GM18505 (cell line): Measurements from ENCODE around the gene DRGX.
A peak's percentile ranks its signal among the peaks of the same experiment; 100 is the strongest.

Source experiments
- ATAC-seq: cut with Tn5 transposase; IDR thresholded peaks from one replicate; pipeline ENCODE4 v1.9.1; 2021; ENCODE audit not compliant: unreplicated experiment
- POLR2A ChIP-seq: IDR thresholded peaks from 4 replicates; pipeline ENCODE4 v1.6.1; 2011; ENCODE audit warnings: borderline replicate concordance; ENCODE audit not compliant: insufficient read depth, insufficient read length; ENCODE audit errors: extremely low read depth

Gene DRGX

GRCh38 chr10:49398986-49399385 lies 3.1 kb upstream of the DRGX start:
- no peak for TF ChIP-seq POLR2A
- no peak for ATAC-seq

DNA sequence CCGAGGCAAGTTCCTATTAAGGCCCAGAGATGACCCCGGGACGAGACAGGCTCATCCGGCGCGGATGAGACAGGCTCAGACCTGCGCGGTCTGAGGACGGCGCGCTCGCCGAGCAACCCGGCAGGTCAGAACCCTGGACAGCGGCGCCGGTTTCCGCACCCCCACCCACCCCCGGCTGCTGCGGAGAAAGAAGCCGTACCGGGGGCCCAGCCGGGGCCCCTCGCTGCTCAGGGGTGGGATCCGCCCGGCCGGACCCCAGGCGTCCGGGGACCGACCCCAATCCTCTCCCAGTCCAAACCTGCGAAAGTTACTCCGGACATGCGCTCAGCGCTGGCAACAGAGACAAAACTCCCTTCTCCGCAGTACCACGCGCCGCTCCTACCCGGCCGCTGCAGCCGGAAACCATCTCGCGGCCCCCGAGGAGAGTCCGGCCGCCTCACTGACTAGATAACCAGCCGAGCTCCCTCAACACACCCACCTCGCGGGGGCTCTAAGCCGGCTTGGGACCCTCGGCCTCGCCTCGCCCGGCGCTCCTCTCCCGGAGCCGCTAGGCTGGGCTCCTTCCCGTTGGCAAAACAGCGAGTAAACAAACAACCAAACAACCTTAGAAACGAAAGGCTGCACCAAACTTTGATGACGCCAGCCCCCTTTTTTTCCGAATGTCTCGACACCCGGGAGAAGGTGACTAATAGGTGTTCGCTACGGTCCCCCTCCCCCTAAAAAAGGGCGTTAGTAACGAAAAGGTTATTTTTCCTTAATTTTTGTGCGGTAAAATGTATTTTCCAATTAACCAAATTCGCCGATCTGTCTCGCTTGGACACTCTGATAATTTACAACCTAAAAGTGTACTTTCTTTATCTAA lies 2.3 kb upstream of the DRGX start:
- no peak for TF ChIP-seq POLR2A
- peak; percentile 66 for ATAC-seq

DNA sequence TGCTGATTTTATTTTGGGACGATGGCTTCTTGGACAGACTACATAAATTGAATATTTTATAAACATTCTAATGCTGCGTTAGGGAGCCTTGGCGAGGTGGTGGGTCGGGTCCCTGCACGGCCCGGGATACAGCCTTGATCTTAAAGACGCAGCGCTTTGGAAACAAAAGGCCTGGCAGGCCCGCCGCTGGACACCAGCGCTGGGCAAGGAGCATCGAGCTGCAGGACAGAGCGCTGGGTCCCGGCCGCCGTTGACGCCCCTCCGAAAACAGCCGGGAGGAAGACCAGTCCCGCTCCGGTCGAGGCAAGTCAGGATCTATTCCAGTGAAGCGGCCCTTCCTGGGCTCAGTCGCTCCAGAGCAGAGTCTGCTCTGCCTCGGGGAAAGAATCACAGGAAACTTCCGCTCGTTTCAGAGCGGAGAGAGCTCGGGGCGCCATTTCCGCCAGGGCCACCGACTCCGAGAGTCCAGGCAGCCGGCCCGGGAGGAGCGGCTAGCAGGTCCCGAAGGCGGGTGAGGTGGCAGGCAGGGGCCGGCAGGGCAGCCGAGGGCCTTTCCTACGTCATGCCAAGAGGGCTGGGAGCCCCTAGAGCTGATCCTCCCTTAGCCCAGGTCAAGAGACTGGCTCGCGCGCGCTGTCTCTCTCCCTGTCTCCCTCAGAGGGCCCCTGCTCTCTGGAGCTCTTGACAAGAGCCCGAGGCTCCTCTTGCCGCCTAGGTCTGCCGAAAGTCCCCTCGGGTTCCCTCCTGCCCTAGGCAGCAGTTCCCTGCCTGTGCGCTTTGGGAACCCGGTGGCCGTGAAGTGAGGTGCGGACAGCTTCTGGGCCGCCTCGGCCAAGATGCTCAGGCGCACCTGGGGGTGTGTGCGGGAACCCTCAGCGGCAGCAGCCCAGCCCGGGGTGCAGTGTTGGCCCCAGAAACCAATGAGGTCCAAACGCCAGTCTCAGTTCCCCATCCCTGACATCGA lies 1.4 kb upstream of the DRGX start:
- peak; percentile 22 for ATAC-seq
- no peak for TF ChIP-seq POLR2A

DNA sequence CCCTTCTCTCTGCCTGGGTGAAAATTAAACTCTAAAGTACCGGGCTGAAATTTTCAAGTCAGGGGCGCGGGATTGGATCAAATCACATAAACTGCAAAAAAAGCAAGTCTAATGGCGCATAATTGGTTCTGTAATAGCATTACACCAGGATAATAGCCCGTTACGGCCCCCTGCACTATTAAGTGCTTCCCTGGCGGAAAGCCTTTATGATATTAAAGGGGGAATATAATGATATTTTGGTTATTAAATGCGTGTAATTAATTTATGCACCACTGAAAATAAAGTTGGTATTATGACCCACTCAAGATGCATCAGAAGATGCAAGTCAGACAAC lies 744 bp upstream of the DRGX start:
- no peak for TF ChIP-seq POLR2A
- no peak for ATAC-seq

- no peak for TF ChIP-seq POLR2A
- no peak for ATAC-seq
Measured at GRCh38 chr10:49394933-49395740, 752 bp downstream of the DRGX start.

- no peak for TF ChIP-seq POLR2A
- no peak for ATAC-seq
Measured at GRCh38 chr10:49393757-49394156, 2.1 kb downstream of the DRGX start.

GRCh38 chr10:49393301-49393700 lies 2.6 kb downstream of the DRGX start:
- ATAC-seq: no peak
- TF ChIP-seq POLR2A: no peak

GRCh38 chr10:49389361-49389933 lies 6.4 kb downstream of the DRGX start:
- no peak for TF ChIP-seq POLR2A
- no peak for ATAC-seq

- no peak for TF ChIP-seq POLR2A
- ATAC-seq: no peak
Measured at GRCh38 chr10:49388161-49388560, 7.7 kb downstream of the DRGX start.

- ATAC-seq: no peak
- TF ChIP-seq POLR2A: no peak
Measured at GRCh38 chr10:49387071-49387470, 8.8 kb downstream of the DRGX start.

- no peak for ATAC-seq
- TF ChIP-seq POLR2A: no peak
Measured at GRCh38 chr10:49385939-49386922, 9.7 kb downstream of the DRGX start.

- no peak for ATAC-seq
Measured at GRCh38 chr10:49384268-49384953, 11.5 kb downstream of the DRGX start.

GRCh38 chr10:49383853-49384252 lies 12.0 kb downstream of the DRGX start:
- TF ChIP-seq POLR2A: no peak
- no peak for ATAC-seq

More at GRCh38 chr10:49384268-49384953, 11.5 kb downstream of the DRGX start:
- TF ChIP-seq POLR2A: no peak
